Measurements from ENCODE around the gene ADAM12. TPM values are rescaled to one million over a fixed set of nuclear protein-coding genes. Genes with fewer than 3 reads are reported as not detected.

The ADAM12 gene
- polyA plus RNA-seq, 3 donors, result 0.05 TPM; not detected in 2

DNA sequence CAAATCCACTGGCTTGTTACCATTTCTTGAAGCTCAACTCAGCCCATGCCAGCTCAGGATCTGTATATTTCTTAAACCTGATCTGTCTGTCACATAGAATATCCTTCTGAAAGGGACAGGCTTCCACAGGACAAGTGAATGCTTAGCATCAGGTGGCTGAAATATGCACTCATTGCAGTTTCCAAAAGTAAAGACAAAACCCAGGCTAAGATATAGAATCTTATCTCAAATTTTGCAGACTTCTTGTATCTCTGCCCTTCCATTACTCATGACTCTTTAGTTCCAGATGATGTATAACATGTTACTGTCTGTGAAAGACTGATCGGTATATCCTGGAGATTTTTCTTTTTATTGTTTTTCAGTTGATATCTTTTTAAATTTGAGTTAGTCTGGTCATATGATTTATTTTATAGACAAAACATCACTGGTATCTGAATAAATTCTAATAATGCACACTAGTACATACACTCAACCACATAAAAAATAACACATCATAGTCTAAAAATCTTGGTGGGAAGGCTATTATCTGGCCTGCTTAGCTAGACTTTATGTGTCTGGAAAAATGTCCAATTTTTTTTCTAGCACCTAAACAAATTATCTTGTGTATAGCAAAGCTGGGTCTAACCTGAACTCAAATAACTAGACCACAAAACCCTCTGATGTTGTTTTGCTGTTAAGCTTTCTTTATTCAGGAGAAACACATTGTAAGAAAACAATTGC is 182.6 kb downstream of the ADAM12 start:
- no peaks in the 10 kb centered on the region for H3K79me2 ChIP-seq (ENCODE audit: insufficient read depth, low read length)
- H3K36me3 ChIP-seq (replicated peaks in 1 of 2; ENCODE audit: control insufficient read depth in 1 of 2, insufficient read depth in 2 of 2, low read length in 2 of 2), result no peaks in the 10 kb centered on the region
- H3K9me3 Mint-ChIP-seq, result peaks cover 0 to 4% (median 2%) of the 10 kb centered on the region in 7 donors
- no peak overlapping the region for H3K4me3 Mint-ChIP-seq
- no peaks in the 10 kb centered on the region for H3K9me3 ChIP-seq (replicated peaks in 1 of 2; ENCODE audit: control insufficient read depth in 1 of 2, insufficient read depth in 1 of 2, low read length in 2 of 2)
- no peak overlapping the region for H3K4me2 ChIP-seq (replicated peaks; ENCODE audit: extremely low read depth, low read length, poor library complexity, severe bottlenecking)
- H3K4me3 ChIP-seq (replicated peaks in 1 of 3; ENCODE audit: low read depth in 2 of 3, low read length in 3 of 3), result no peak overlapping the region
- no CpG with 5 or more reads among the region's 1 CpG for WGBS (ENCODE audit: insufficient coverage)
- H3K27ac Mint-ChIP-seq, result no peak overlapping the region
- no peak for DNase-seq
- TF ChIP-seq, protein P1, sequence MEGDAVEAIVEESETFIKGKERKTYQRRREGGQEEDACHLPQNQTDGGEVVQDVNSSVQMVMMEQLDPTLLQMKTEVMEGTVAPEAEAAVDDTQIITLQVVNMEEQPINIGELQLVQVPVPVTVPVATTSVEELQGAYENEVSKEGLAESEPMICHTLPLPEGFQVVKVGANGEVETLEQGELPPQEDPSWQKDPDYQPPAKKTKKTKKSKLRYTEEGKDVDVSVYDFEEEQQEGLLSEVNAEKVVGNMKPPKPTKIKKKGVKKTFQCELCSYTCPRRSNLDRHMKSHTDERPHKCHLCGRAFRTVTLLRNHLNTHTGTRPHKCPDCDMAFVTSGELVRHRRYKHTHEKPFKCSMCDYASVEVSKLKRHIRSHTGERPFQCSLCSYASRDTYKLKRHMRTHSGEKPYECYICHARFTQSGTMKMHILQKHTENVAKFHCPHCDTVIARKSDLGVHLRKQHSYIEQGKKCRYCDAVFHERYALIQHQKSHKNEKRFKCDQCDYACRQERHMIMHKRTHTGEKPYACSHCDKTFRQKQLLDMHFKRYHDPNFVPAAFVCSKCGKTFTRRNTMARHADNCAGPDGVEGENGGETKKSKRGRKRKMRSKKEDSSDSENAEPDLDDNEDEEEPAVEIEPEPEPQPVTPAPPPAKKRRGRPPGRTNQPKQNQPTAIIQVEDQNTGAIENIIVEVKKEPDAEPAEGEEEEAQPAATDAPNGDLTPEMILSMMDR (IDR thresholded peaks at IDR 0.05), result no peak
- no peaks in the 10 kb centered on the region for H3K36me3 Mint-ChIP-seq
- no peak overlapping the region for H3K9ac ChIP-seq (ENCODE audit: insufficient read depth, low read length, poor library complexity, severe bottlenecking)
- no peaks in the 10 kb centered on the region for H3K4me1 Mint-ChIP-seq
- peaks cover 8 to 11% (median 8%) of the 10 kb centered on the region in 3 donors for H3K27me3 Mint-ChIP-seq (ENCODE audit: low read depth in 3 of 3)
- no peak overlapping the region for H2AFZ ChIP-seq (ENCODE audit: insufficient read depth, low read depth, low read length, poor library complexity, severe bottlenecking)
- intact Hi-C loops (cut with micrococcal nuclease), result no loop called here
- H3K27ac ChIP-seq (ENCODE audit: low read depth in 1 of 2, low read length in 2 of 2), result no peak overlapping the region
- no peaks in the 10 kb centered on the region for H3K27me3 ChIP-seq (ENCODE audit: control insufficient read depth in 2 of 2, insufficient read depth in 2 of 2, low read length in 2 of 2)
- no peaks in the 10 kb centered on the region for H4K20me1 ChIP-seq (ENCODE audit: insufficient read depth, low read length)
- no peaks in the 10 kb centered on the region for H3K4me1 ChIP-seq (ENCODE audit: control insufficient read depth in 1 of 2, insufficient read depth in 2 of 2, low read length in 2 of 2)

GRCh38 chr10:126204320-126204719 is 184.0 kb downstream of the ADAM12 start:
- H3K79me2 ChIP-seq (ENCODE audit: insufficient read depth, low read length), result no peaks in the 10 kb centered on the region
- H2AFZ ChIP-seq (ENCODE audit: insufficient read depth, low read depth, low read length, poor library complexity, severe bottlenecking), result no peak overlapping the region
- Mint-ChIP-seq H3K9me3 (peaks cover 0 to 5% (median 3%) of the 10 kb centered on the region in 7 donors), H3K36me3 (no peaks in the 10 kb centered on the region), H3K4me1 (no peaks in the 10 kb centered on the region), H3K27ac (no peak overlapping the region), H3K4me3 (no peak overlapping the region), H3K27me3 (ENCODE audit: low read depth in 3 of 3) (peaks cover 2 to 7% (median 6%) of the 10 kb centered on the region in 3 donors)
- TF ChIP-seq, protein P1 (IDR thresholded peaks at IDR 0.05), result no peak
- no peak overlapping the region for H3K27ac ChIP-seq (ENCODE audit: low read depth in 1 of 2, low read length in 2 of 2)
- H3K4me1 ChIP-seq (ENCODE audit: control insufficient read depth in 1 of 2, insufficient read depth in 2 of 2, low read length in 2 of 2), result no peaks in the 10 kb centered on the region
- H3K9ac ChIP-seq (ENCODE audit: insufficient read depth, low read length, poor library complexity, severe bottlenecking), result no peak overlapping the region
- DNase-seq, result no peak
- H3K4me3 ChIP-seq (replicated peaks in 1 of 3; ENCODE audit: low read depth in 2 of 3, low read length in 3 of 3), result no peak overlapping the region
- H3K36me3 ChIP-seq (replicated peaks in 1 of 2; ENCODE audit: control insufficient read depth in 1 of 2, insufficient read depth in 2 of 2, low read length in 2 of 2), result no peaks in the 10 kb centered on the region
- H3K27me3 ChIP-seq (ENCODE audit: control insufficient read depth in 2 of 2, insufficient read depth in 2 of 2, low read length in 2 of 2), result no peaks in the 10 kb centered on the region
- no CpG with 5 or more reads among the region's 4 CpGs for WGBS (ENCODE audit: insufficient coverage)
- no peak overlapping the region for H3K4me2 ChIP-seq (replicated peaks; ENCODE audit: extremely low read depth, low read length, poor library complexity, severe bottlenecking)
- intact Hi-C loops (cut with micrococcal nuclease), result no loop called here
- H3K9me3 ChIP-seq (replicated peaks in 1 of 2; ENCODE audit: control insufficient read depth in 1 of 2, insufficient read depth in 1 of 2, low read length in 2 of 2), result no peaks in the 10 kb centered on the region
- H4K20me1 ChIP-seq (ENCODE audit: insufficient read depth, low read length), result no peaks in the 10 kb centered on the region
